Glutamatergic neuron (in vitro differentiated cells): ENCODE measurements around the gene NSUN2. TPM values are rescaled to one million over a fixed set of nuclear protein-coding genes. Genes with fewer than 3 reads are reported as not detected.

Experiments used
- DNase-seq: peaks from one replicate; pipeline ENCODE4 v3.0.0; 2022
- H3K27ac Mint-ChIP-seq: one replicate; pipeline ENCODE4 v1.8.0; 2020; ENCODE audit warnings: mild to moderate bottlenecking, mixed read lengths, inconsistent platforms; ENCODE audit not compliant: unreplicated experiment
- H3K27me3 Mint-ChIP-seq: one replicate; pipeline ENCODE4 v1.8.0; 2020; ENCODE audit warnings: mild to moderate bottlenecking, moderate library complexity, mixed read lengths, inconsistent platforms; ENCODE audit not compliant: unreplicated experiment
- H3K36me3 Mint-ChIP-seq: one replicate; pipeline ENCODE4 v1.8.0; 2020; ENCODE audit warnings: mild to moderate bottlenecking, mixed read lengths, inconsistent platforms; ENCODE audit not compliant: unreplicated experiment
- H3K4me1 Mint-ChIP-seq: one replicate; pipeline ENCODE4 v1.8.0; 2020; ENCODE audit warnings: mild to moderate bottlenecking, low read depth, mixed read lengths, inconsistent platforms; ENCODE audit not compliant: unreplicated experiment
- H3K4me3 Mint-ChIP-seq: one replicate; pipeline ENCODE4 v1.8.0; 2020; ENCODE audit warnings: mild to moderate bottlenecking, mixed read lengths, inconsistent platforms; ENCODE audit not compliant: unreplicated experiment
- H3K9me3 Mint-ChIP-seq: one replicate; pipeline ENCODE4 v1.8.0; 2020; ENCODE audit warnings: mild to moderate bottlenecking, moderate library complexity, mixed read lengths, inconsistent platforms; ENCODE audit not compliant: unreplicated experiment
- total RNA-seq: library from RNA; stranded (reverse); fragmentation: NEBNext Ultra II Directional; extraction: Animal tissue kit (Norgen Biotek cat#: 25700); gene quantifications from one replicate; pipeline ENCODE4 v1.2.1, GENCODE V29; 2021; ENCODE audit not compliant: unreplicated experiment
- TF ChIP-seq, protein P1 (sequence below): fragments of 200-600 bp; sonication (generic); IDR thresholded peaks from one replicate; pipeline ENCODE4 v1.5.0; 2021; ENCODE audit not compliant: partially characterized antibody, unreplicated experiment

The NSUN2 gene
- total RNA-seq, 1 donor from 2014 or later, result 60.3 TPM

DNA sequence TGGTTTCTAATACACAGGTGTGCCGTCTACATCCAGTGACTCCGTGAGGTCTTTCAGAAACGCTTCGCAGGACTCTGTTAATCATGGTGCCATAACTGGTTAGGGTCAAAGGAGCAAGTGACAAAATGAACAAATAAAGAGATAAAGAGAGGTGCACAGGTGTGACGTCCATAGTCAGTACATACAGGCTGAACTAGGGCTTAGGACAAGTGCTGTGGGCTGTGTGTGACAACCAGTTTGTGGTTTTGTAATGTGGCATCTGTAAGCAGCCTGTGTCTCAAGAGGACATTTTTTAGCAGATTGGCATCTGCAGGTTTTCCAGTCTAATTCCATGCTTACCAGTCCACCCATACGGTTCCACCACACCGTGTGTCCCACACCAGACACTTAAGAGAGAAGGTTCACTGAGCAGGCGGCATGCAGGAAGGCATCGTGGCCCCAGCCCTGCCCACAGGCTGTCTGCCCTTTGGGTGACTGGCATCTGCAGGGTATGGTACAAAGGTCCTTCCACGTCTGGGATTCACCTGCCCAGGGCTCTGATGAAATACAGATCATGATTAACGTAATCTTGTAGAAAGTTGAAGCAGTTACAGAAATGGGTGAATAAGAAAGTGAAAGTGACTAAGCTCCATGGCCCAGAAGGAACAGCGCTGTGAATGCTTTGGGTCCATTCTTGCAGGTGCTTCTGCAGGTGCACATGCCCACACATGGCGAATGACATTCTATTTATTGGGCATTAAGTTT, 27.3 kb upstream of the NSUN2 start:
- no peak overlapping the region for H3K4me3 Mint-ChIP-seq
- no peaks in the 10 kb centered on the region for H3K9me3 Mint-ChIP-seq
- H3K27ac Mint-ChIP-seq, result no peak overlapping the region
- TF ChIP-seq, protein P1, sequence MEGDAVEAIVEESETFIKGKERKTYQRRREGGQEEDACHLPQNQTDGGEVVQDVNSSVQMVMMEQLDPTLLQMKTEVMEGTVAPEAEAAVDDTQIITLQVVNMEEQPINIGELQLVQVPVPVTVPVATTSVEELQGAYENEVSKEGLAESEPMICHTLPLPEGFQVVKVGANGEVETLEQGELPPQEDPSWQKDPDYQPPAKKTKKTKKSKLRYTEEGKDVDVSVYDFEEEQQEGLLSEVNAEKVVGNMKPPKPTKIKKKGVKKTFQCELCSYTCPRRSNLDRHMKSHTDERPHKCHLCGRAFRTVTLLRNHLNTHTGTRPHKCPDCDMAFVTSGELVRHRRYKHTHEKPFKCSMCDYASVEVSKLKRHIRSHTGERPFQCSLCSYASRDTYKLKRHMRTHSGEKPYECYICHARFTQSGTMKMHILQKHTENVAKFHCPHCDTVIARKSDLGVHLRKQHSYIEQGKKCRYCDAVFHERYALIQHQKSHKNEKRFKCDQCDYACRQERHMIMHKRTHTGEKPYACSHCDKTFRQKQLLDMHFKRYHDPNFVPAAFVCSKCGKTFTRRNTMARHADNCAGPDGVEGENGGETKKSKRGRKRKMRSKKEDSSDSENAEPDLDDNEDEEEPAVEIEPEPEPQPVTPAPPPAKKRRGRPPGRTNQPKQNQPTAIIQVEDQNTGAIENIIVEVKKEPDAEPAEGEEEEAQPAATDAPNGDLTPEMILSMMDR, result no peak
- no peaks in the 10 kb centered on the region for H3K4me1 Mint-ChIP-seq
- DNase-seq, result no peak
- peaks cover 35% of the 10 kb centered on the region for H3K36me3 Mint-ChIP-seq
- no peaks in the 10 kb centered on the region for H3K27me3 Mint-ChIP-seq

DNA sequence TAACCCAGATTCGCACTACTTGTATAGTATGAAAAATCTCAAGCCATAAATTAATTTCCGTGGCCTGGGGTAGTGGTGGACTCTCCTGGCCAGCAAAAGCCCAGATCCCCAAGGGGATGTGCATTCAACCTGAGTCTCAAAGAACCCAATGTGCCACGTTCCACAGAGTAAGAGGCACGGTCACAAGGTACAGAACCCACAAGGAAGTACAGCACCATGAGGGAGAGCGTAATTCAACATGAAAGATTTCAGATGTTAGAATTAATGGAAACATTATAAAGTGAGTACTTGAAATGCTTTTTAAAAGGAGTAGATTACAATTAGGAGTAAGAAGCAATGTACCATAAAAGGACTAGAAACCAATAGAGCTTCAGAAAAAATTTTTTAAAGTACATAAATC, 23.8 kb upstream of the NSUN2 start:
- H3K9me3 Mint-ChIP-seq, result no peaks in the 10 kb centered on the region
- peaks cover 32% of the 10 kb centered on the region for H3K36me3 Mint-ChIP-seq
- TF ChIP-seq, protein P1, result no peak
- H3K4me3 Mint-ChIP-seq, result no peak overlapping the region
- no peaks in the 10 kb centered on the region for H3K27me3 Mint-ChIP-seq
- H3K27ac Mint-ChIP-seq, result no peak overlapping the region
- no peak for DNase-seq
- peaks cover 5% of the 10 kb centered on the region for H3K4me1 Mint-ChIP-seq

DNA sequence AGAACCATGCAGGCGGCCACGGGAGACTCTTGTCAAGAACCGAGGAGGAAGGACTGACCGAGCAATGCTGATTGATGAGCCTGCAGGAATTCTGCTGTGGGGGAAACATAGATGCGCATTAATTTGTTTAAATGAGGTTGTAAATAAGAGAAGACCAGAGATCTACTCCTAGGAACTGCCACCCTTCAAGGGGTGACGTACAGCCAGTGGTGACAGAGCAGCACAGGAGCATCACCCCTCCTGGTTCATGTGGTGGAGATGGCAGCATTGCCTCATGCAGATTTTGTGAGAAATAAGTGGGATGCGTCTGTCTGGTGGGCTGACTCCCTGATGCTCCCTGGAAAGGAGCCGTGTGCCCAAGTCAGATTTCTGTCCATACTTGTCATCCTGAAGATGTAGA, 22.6 kb upstream of the NSUN2 start:
- Mint-ChIP-seq H3K9me3 (no peaks in the 10 kb centered on the region), H3K4me1 (peaks cover 6% of the 10 kb centered on the region), H3K36me3 (peaks cover 32% of the 10 kb centered on the region), H3K27me3 (no peaks in the 10 kb centered on the region), H3K27ac (no peak overlapping the region), H3K4me3 (no peak overlapping the region)
- TF ChIP-seq, protein P1, result no peak
- DNase-seq, result no peak

DNA sequence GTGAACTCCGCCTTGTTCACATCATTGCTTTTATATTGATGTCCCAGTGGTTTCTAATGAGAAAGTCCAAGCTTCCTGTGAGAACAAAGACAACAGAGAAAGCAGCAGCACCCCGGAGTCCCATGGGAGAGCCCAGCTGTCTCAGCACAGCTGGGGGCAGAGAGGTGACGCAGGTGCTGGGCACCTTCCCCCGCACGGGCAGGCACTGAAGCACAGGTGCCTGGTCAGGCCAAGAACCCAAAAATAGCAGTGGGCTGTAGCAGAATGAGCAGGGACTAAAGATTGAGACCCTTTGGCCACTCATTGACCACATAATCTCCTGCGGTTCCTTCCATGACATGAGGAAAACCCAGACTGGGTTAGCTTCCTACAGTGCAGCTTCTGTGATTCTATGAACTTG, 19.2 kb upstream of the NSUN2 start:
- no peaks in the 10 kb centered on the region for H3K27me3 Mint-ChIP-seq
- no peak overlapping the region for H3K4me3 Mint-ChIP-seq
- no peak for DNase-seq
- TF ChIP-seq, protein P1, result no peak
- H3K9me3 Mint-ChIP-seq, result peaks cover 5% of the 10 kb centered on the region
- H3K4me1 Mint-ChIP-seq, result peaks cover 6% of the 10 kb centered on the region
- H3K27ac Mint-ChIP-seq, result peak overlapping the region; percentile 59
- peaks cover 26% of the 10 kb centered on the region for H3K36me3 Mint-ChIP-seq

DNA sequence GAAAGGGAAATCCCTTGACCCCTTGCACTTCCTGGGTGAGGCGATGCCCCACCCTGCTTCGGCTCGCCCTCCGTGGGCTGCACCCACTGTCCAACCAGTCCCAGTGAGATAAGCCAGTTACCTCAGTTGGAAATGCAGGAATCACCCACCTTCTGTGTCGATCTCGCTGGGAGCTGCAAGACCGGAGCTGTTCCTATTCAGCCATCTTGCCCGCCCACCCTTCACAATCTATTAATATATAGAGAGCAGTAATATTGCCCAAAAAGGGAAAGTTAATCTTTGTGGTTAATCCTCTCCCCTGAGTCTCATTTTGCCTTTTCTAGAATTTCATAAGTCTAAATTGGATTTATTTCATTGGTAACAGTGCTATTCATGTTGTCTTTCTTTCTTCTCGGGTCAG, 16.8 kb upstream of the NSUN2 start:
- no peak overlapping the region for H3K4me3 Mint-ChIP-seq
- TF ChIP-seq, protein P1, result no peak
- peaks cover 5% of the 10 kb centered on the region for H3K9me3 Mint-ChIP-seq
- no peak for DNase-seq
- H3K36me3 Mint-ChIP-seq, result peaks cover 12% of the 10 kb centered on the region
- peaks cover 6% of the 10 kb centered on the region for H3K4me1 Mint-ChIP-seq
- no peak overlapping the region for H3K27ac Mint-ChIP-seq
- no peaks in the 10 kb centered on the region for H3K27me3 Mint-ChIP-seq
